Fibroblast of the conjunctiva (primary cell): Measurements from ENCODE around the gene LTO1.
A peak's percentile ranks its signal among the peaks of the same experiment; 100 is the strongest.

Experiments used
- DNase-seq: peaks from one replicate; pipeline ENCODE4 v3.0.0-alpha.2; 2010; ENCODE audit warnings: low read depth

LTO1 gene

GRCh38 chr11:69677749-69678148 is 2.6 kb upstream of the LTO1 start:
- no peak for DNase-seq

GRCh38 chr11:69674267-69674885 is 777 bp downstream of the LTO1 start:
- DNase-seq = peak; percentile 20

- DNase-seq = no peak
These were observed 3.3 kb downstream of the LTO1 start for GRCh38 chr11:69671734-69672465.

- peak; percentile 82 for DNase-seq
These were observed 4.9 kb downstream of the LTO1 start for GRCh38 chr11:69670158-69670845.

GRCh38 chr11:69669486-69669885 is 5.7 kb downstream of the LTO1 start:
- DNase-seq = no peak

GRCh38 chr11:69667619-69668604 is 7.2 kb downstream of the LTO1 start:
- DNase-seq = no peak

- DNase-seq = no peak
These were observed 8.2 kb downstream of the LTO1 start for GRCh38 chr11:69666752-69667536.

- DNase-seq = no peak
These were observed 8.9 kb downstream of the LTO1 start for GRCh38 chr11:69666261-69666660.

GRCh38 chr11:69665669-69666068 is 9.5 kb downstream of the LTO1 start:
- no peak for DNase-seq

- DNase-seq = no peak
These were observed 10.3 kb downstream of the LTO1 start for GRCh38 chr11:69664901-69665300.

GRCh38 chr11:69664103-69664775 is 10.9 kb downstream of the LTO1 start:
- no peak for DNase-seq

- no peak for DNase-seq
These were observed 11.8 kb downstream of the LTO1 start for GRCh38 chr11:69663326-69663725.

- DNase-seq = no peak
These were observed 12.3 kb downstream of the LTO1 start for GRCh38 chr11:69662806-69663205.

GRCh38 chr11:69662021-69662698 is 13.0 kb downstream of the LTO1 start:
- DNase-seq = no peak

- no peak for DNase-seq
These were observed 13.8 kb downstream of the LTO1 start for GRCh38 chr11:69661413-69661715.

GRCh38 chr11:69660001-69660500 is 15.1 kb downstream of the LTO1 start:
- DNase-seq = no peak

GRCh38 chr11:69659591-69659990 is 15.6 kb downstream of the LTO1 start:
- no peak for DNase-seq

- DNase-seq = no peak
These were observed 16.3 kb downstream of the LTO1 start for GRCh38 chr11:69658626-69659450.
